Aortic smooth muscle cell (primary cell): Measurements from ENCODE around the gene NMNAT1. TPM values are rescaled to one million over a fixed set of nuclear protein-coding genes. Genes with fewer than 3 reads are reported as not detected.

Experiments used
- total RNA-seq: library from RNA; depleted of rRNA; stranded (reverse); fragments of >200 nt; gene quantifications from 2 replicates; pipeline ENCODE4 v1.2.3, GENCODE V29; 2014

Gene NMNAT1
- total RNA-seq: 12.9 and 15.4 TPM in 2 replicates

DNA sequence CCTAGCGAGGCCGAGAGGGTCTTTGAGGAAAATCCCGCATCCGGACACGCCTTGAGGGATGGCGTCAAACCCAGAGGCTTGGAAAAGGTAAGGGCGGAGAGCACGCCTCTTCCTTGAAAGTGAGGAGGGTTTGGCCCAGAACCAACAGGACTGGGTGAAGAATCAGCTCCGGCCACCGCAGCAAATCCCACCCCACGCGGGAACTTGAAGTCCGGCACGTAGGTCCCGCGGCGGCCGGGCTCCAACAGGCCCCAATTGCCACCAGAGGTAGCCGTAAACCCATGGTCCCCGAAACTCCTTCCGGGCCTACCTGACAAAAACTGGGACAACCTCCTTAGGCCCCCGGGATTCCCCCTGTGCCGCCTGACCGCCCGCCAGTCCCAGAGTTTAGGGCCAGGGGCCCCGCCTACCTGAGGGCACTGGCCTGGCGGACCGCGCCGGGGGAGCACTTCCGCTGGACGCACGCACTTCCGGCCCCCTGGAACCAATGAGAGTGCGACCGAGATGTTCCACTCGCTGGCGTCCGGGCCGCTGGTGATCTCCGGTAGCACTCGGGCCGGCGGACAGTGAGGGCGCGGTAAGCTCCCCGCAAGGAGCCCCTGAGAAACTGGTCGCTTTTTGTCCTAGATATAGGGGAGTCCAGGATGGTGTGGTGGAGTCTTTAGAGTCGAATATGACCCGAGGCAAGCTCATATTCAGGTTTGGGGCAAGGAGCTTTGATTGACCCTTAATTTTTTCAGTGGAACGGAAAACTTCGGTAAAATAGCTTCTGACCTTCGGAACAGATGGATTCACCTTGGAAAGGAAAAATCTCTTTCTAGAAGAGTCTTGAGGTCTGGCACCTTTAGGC is at the start of gene NMNAT1, which contains the start of gene LZIC:
NMNAT1 (plus strand) TSS at position 537 of the 850 bp plus-strand sequence. CDS start 28,599 bp downstream, outside the sequence.
LZIC (minus strand) TSS at position 453 of the 850 bp plus-strand sequence. CDS start 6,772 bp downstream, outside the sequence.

DNA sequence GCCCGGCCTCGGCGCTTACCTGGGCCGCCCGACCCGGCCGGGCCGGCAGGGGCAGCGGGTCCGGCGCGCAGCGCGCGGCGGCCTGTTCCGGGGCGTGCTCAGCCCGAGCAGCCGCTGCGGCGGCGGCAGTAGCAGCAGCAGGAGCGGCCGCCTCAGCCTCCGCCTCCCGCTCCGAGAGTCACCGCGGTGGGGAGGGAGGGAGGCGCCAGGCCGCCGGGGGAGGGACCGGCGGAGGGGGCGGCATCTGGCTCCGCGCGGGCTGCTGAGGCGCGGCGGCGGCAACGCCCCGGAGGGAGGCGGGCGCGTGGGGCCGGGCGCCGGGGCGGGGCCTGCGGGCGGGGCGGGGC is 33.2 kb upstream of the NMNAT1 start, which contains the start of gene CTNNBIP1:
CTNNBIP1 (minus strand) TSS at position 194 of the 347 bp plus-strand sequence. CDS start 38,205 bp downstream, outside the sequence.

DNA sequence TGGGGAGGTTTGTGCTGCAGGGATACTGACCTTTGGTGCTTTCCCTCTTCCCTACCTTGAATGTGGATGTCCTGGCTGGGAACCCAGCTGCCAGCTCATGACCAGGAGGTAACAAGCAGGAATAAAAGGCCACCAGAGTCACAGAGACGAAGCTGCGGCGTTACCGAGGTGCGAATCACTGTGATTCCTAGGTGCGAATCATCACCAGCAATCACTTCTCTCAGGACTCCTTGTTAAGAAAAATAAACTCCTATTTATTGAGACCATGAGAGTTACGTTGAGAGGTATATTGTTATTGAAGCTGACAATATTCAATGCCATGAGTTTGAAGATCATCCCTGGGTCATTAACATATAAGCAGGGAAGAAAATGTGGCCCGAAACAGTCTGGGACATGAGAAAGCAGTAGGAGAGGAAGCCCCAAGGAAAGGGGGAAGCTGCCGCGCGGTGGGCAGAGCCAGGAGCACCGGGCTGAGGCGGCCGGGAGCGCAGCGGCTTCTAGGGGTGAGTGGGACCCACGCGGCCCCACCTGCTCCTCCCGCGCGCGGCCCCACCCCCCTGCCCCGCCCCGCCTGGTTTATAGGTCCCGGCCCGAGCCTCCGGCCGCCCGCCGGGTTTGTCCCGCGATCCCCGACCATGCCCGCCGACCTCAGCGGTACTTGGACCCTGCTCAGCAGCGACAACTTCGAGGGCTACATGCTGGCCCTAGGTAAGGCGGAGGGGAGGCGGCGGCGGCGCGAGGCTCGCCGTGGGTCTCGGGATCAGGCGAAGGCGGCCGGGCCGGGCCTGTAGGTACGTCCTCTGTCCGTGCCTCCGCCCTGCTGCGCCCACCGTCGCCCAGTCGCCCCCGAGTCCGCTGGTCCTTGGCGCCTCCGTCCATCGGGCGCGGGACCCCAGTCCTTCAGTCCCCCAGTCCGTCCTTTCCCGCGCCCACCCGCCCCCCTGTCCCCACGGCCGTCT is 53.6 kb downstream of the NMNAT1 start, which contains the start of gene RBP7:
RBP7 (plus strand) TSS at position 605 of the 959 bp plus-strand sequence; CDS start at position 636, 31 bp downstream.

DNA sequence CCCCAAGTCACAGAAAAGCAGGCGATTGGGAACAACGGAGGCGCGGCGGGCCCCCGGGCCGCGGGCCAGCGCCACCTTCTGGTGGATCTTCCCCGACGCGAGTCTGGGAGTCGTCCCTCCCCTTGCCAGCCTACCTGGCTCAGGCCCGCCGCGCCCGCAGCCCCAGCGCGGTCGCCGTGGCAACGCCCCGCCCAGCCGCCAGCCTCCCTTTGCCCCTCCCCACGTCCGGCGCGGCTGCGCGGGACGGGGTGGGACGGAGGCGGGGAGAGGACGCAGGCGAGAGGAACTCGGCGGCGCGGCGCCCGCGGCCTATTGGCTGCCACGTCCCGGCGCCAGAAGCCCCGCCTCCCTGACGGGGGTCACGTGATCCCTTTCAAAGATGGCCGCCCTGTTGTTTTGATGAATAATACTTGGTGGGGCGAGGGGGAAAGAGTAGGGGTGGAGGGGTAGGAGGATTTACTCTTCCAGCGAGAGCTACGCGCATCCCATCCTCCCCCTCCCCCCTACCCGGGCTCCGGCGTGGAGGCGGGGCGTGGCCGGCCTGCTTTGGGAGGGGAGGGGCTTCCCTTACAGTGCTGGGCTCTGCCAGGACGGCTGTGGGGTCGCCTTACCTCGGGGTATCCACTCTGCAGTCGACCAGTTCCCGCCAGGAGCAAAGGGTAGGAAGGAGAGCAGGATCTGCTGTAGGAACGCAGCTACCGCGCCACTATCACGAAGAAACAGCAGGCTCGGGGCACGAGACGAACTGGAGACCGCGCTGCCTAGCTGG is 89.5 kb downstream of the NMNAT1 start, which contains the start of gene UBE4B:
UBE4B (plus strand) TSS at position 369 of the 769 bp plus-strand sequence. CDS start 713 bp downstream, outside the sequence.

Other genes with a start within 250 kb of the NMNAT1 start
- gene CLSTN1, start 119.5 kb upstream of the NMNAT1 start, total RNA-seq: 104 and 117 TPM in 2 replicates
- 22.6 and 23.5 TPM in 2 replicates for gene CTNNBIP1, start 33.2 kb upstream of the NMNAT1 start, total RNA-seq
- 21.3 and 27.4 TPM in 2 replicates for gene LZIC, start 84 bp upstream of the NMNAT1 start, total RNA-seq
- 0.19 TPM in 1 of 2 replicates, not detected in the other for gene RBP7, start 53.8 kb downstream of the NMNAT1 start, total RNA-seq
- gene UBE4B, start 89.5 kb downstream of the NMNAT1 start, total RNA-seq: 18.6 and 31.3 TPM in 2 replicates